Uterus (tissue), 2 donors: ENCODE data around the gene BLACAT1.

Experiments used
- POLR2A ChIP-seq, 2 donors: fragments of 450-650 bp; IDR thresholded peaks; one replicate each; pipeline ENCODE4 v1.6.1; 2016; ENCODE audit warnings: antibody characterized with exemption in 2 of 2, mild to moderate bottlenecking in 1 of 2, moderate library complexity in 1 of 2
- TF ChIP-seq, protein P1 (sequence below), 4 experiments: fragments of 200-600 bp in 2 of 4; fragments of 450-650 bp in 2 of 4; sonication (generic) in 2 of 4; IDR thresholded peaks; one replicate each; pipeline ENCODE4 v1.5.1; 2016 to 2019; ENCODE audit warnings: antibody characterized with exemption in 4 of 4, mild to moderate bottlenecking in 2 of 4, moderate library complexity in 1 of 4

- TF ChIP-seq, protein P1, sequence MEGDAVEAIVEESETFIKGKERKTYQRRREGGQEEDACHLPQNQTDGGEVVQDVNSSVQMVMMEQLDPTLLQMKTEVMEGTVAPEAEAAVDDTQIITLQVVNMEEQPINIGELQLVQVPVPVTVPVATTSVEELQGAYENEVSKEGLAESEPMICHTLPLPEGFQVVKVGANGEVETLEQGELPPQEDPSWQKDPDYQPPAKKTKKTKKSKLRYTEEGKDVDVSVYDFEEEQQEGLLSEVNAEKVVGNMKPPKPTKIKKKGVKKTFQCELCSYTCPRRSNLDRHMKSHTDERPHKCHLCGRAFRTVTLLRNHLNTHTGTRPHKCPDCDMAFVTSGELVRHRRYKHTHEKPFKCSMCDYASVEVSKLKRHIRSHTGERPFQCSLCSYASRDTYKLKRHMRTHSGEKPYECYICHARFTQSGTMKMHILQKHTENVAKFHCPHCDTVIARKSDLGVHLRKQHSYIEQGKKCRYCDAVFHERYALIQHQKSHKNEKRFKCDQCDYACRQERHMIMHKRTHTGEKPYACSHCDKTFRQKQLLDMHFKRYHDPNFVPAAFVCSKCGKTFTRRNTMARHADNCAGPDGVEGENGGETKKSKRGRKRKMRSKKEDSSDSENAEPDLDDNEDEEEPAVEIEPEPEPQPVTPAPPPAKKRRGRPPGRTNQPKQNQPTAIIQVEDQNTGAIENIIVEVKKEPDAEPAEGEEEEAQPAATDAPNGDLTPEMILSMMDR (IDR thresholded peaks at IDR 0.05): no peak
- no peak for TF ChIP-seq POLR2A (IDR thresholded peaks at IDR 0.05)
Measured at GRCh38 chr1:205442051-205442725, 13.7 kb downstream of the BLACAT1 start.
